ENCODE measurements around the gene FBLN1. TPM values are rescaled to one million over a fixed set of nuclear protein-coding genes. Genes with fewer than 3 reads are reported as not detected.

Gene FBLN1
- total and polyA plus RNA-seq, 2 donors (not counting 3 experiments of a cell fraction or from before 2014, with no cell fraction given): 1.2 to 4.0 TPM

GRCh38 chr22:45507798-45508197 lies 5.1 kb downstream of the FBLN1 start:
- H3K36me3 ChIP-seq (ENCODE audit: control insufficient read depth in 2 of 2, extremely low read depth in 1 of 2, insufficient read depth in 2 of 2, low read length in 2 of 2): no peaks in the 10 kb centered on the region
- dilution Hi-C loops (cut with MboI; ENCODE audit: extremely low pct_ligation_motif_present, low sequenced_read_pairs): no loop called here
- peaks cover 4% of the 10 kb centered on the region for H3K4me1 ChIP-seq (ENCODE audit: control insufficient read depth, extremely low read depth, insufficient read depth, low read length)
- peaks cover 4 to 5% of the 10 kb centered on the region in 2 experiments for H3K27me3 ChIP-seq (ENCODE audit: control insufficient read depth in 2 of 2, insufficient read depth in 2 of 2, low read length in 2 of 2)
- no peaks in the 10 kb centered on the region for H3K79me2 ChIP-seq (ENCODE audit: control insufficient read depth, insufficient read depth, low read length)
- no peak overlapping the region for H3K4me3 ChIP-seq (replicated peaks in 1 of 3; ENCODE audit: insufficient read depth in 1 of 3, low read depth in 1 of 3, low read length in 3 of 3)
- DNase-seq (ENCODE audit: low read depth, low spot score) (no peak), FAIRE-seq (no peak)
- no peaks in the 10 kb centered on the region for H3K9me1 ChIP-seq (replicated peaks; ENCODE audit: control insufficient read depth, extremely low read depth, insufficient read depth, low read length)
- CTCF ChIA-PET: no interaction called here
- POLR2A ChIA-PET: no interaction called here
- H4K20me1 ChIP-seq (replicated peaks; ENCODE audit: control insufficient read depth, extremely low read depth, insufficient read depth, low read length): no peaks in the 10 kb centered on the region
- TF ChIP-seq MAX (IDR thresholded peaks at IDR 0.05; ENCODE audit: insufficient read depth, insufficient read length) (no peak), POLR2A (IDR thresholded peaks at IDR 0.05; ENCODE audit: low read depth, low read length) (no peak), POLR2AphosphoS5 (IDR thresholded peaks at IDR 0.05; ENCODE audit: insufficient read depth, low read depth, low read length) (no peak), MYC (IDR thresholded peaks at IDR 0.05; ENCODE audit: low read depth, low read length) (no peak), FOS (IDR thresholded peaks at IDR 0.05; ENCODE audit: borderline replicate concordance, insufficient read depth, low read length) (no peak), GATA2 (IDR thresholded peaks at IDR 0.05; ENCODE audit: insufficient read depth, insufficient read length, low read depth, low read length) (no peak), EZH2 (IDR thresholded peaks at IDR 0.05; ENCODE audit: borderline replicate concordance, low read depth, low read length, severe bottlenecking) (no peak), JUN (IDR thresholded peaks at IDR 0.05; ENCODE audit: borderline replicate concordance, insufficient read depth, insufficient read length, low read depth) (no peak)
- TF ChIP-seq, protein P1, sequence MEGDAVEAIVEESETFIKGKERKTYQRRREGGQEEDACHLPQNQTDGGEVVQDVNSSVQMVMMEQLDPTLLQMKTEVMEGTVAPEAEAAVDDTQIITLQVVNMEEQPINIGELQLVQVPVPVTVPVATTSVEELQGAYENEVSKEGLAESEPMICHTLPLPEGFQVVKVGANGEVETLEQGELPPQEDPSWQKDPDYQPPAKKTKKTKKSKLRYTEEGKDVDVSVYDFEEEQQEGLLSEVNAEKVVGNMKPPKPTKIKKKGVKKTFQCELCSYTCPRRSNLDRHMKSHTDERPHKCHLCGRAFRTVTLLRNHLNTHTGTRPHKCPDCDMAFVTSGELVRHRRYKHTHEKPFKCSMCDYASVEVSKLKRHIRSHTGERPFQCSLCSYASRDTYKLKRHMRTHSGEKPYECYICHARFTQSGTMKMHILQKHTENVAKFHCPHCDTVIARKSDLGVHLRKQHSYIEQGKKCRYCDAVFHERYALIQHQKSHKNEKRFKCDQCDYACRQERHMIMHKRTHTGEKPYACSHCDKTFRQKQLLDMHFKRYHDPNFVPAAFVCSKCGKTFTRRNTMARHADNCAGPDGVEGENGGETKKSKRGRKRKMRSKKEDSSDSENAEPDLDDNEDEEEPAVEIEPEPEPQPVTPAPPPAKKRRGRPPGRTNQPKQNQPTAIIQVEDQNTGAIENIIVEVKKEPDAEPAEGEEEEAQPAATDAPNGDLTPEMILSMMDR (IDR thresholded peaks at IDR 0.05; ENCODE audit: extremely low read depth in 1 of 2, insufficient read depth in 1 of 2, low read depth in 1 of 2, low read length in 2 of 2): no peak
- no peaks in the 10 kb centered on the region for H3K9me3 ChIP-seq (replicated peaks; ENCODE audit: control insufficient read depth, insufficient read depth, low read length)
- intact Hi-C loops (cut with micrococcal nuclease): no loop called here
- H2AFZ ChIP-seq (ENCODE audit: low read depth, low read length): no peak overlapping the region
- no peak overlapping the region for H3K4me2 ChIP-seq (ENCODE audit: insufficient read depth, low read length)
- H3K9ac ChIP-seq (replicated peaks; ENCODE audit: extremely low read depth, insufficient read depth, low read length): no peak overlapping the region
- H3K27ac ChIP-seq (ENCODE audit: insufficient read depth, low read depth, low read length): no peak overlapping the region
- BruUV-seq (replicated peaks): no TSS peak

Data from endothelial cell of umbilical vein (primary cell).